A549 (cell line): Measurements from ENCODE around the gene APH1B. TPM values are rescaled to one million over a fixed set of nuclear protein-coding genes. Genes with fewer than 3 reads are reported as not detected.
A peak's percentile ranks its signal among the peaks of the same experiment; 100 is the strongest.

Experiments used
- ATAC-seq, 2 experiments: fragments of 200-7000 bp in 1 of 2; fragments of >200 bp in 1 of 2; cut with Nextera tagmentation in 1 of 2; cut with Tn5 transposase in 1 of 2; 3 replicates each; pipeline versions ENCODE4 v1.8.0 to v1.9.1; 2018 to 2020; ENCODE audit warnings: mild to moderate bottlenecking in 1 of 2, moderate library complexity in 1 of 2
- CTCF ChIA-PET: fragments of 300-600 bp; sonication (Branson Sonifier 250); formaldehyde crosslinking; extraction: SDS; loops from one replicate; lab custom pipeline; 2021; ENCODE audit warnings: antibody characterized with exemption, inconsistent platforms; lab: Yijun Ruan, JAX
- POLR2A ChIA-PET: fragments of 350-600 bp; formaldehyde crosslinking; extraction: SDS; loops from one replicate; lab custom pipeline; 2021; ENCODE audit warnings: antibody characterized with exemption, inconsistent platforms; lab: Yijun Ruan, JAX
- DNase-seq, 2 experiments: peaks; one replicate each; pipeline versions ENCODE4 v3.0.0 to v3.0.0-alpha.2; 2011 to 2016; ENCODE audit warnings: low read depth in 1 of 2, low spot score in 1 of 2
- FAIRE-seq: peaks from 2 replicates; lab custom pipeline; 2011; peaks lifted over from hg19 to GRCh38; lab: Jason Lieb, UNC
- H3K27ac ChIP-seq, 2 experiments: fragments of >200 bp; sonication (Bioruptor Twin); formaldehyde crosslinking; 3 replicates each; pipeline ENCODE4 v1.5.1; 2016 to 2017
- H3K4me1 ChIP-seq: fragments of >200 bp; sonication (Bioruptor Twin); formaldehyde crosslinking; 3 replicates; pipeline ENCODE4 v1.6.1; 2016
- H3K4me2 ChIP-seq: fragments of >200 bp; sonication (Bioruptor Twin); formaldehyde crosslinking; 3 replicates; pipeline ENCODE4 v1.6.1; 2016
- H3K4me3 ChIP-seq: fragments of >200 bp; sonication (Bioruptor Twin); formaldehyde crosslinking; 3 replicates; pipeline ENCODE4 v1.5.1; 2016
- H3K9me3 ChIP-seq: fragments of >200 bp; sonication (Bioruptor Twin); formaldehyde crosslinking; 3 replicates; pipeline ENCODE4 v1.6.1; 2016
- FOXS1 ChIP-seq: fragments of 250-450 bp; sonication (Bioruptor Pico); IDR thresholded peaks from 2 replicates; pipeline ENCODE4 v1.5.0; 2020; ENCODE audit warnings: mild to moderate bottlenecking, moderate library complexity
- HES2 ChIP-seq: fragments of >200 bp; sonication (Bioruptor Twin); formaldehyde crosslinking; IDR thresholded peaks from 2 replicates; pipeline ENCODE4 v1.6.1; 2016
- NPAS2 ChIP-seq: fragments of 250-450 bp; sonication (Bioruptor Pico); IDR thresholded peaks from 2 replicates; pipeline ENCODE4 v1.8.0; 2022; ENCODE audit warnings: mild to moderate bottlenecking, moderate library complexity, borderline replicate concordance
- SMC3 ChIP-seq: fragments of >200 bp; sonication (Bioruptor Twin); formaldehyde crosslinking; IDR thresholded peaks from 3 replicates; pipeline ENCODE4 v1.6.1; 2018; ENCODE audit warnings: inconsistent platforms
- WGBS: methylation state at CpG from one replicate; pipeline ENCODE4 v1.1.6; 2017; ENCODE audit errors: missing lambda C conversion rate; 5-methylcytosine and 5-hydroxymethylcytosine counted together
- polyA plus RNA-seq, 4 experiments: library from polyadenylated mRNA; depleted of rRNA in 3 of 4; stranded (reverse); fragments of >200 nt; fragmentation: RNase III in 1 of 4; extraction: RNeasy Plus Mini Kit Qiagen cat#74134 plus additional on column Dnase treatment in 1 of 4; gene quantifications; 2 replicates in 3 of 4; 3 replicates in 1 of 4; pipeline ENCODE4 v1.2.3, GENCODE V29; 2011 to 2017

The APH1B gene
- polyA plus RNA-seq, 2 of the 4 experiments (the other 2 are of a cell fraction) = 16.4 to 28.5 TPM

- Histone ChIP-seq H3K4me3 (no peak overlapping the region), H3K9me3 (no peaks in the 10 kb centered on the region), H3K27ac (peak overlapping the region in 1 of 2 experiments; percentile 3; a peak in 1 of 6 replicates), H3K4me2 (no peak overlapping the region), H3K4me1 (peaks cover 34% of the 10 kb centered on the region)
- TF ChIP-seq NPAS2 = no peak
- TF ChIP-seq FOXS1 (CRISPR knock-in tag) = no peak
- no peak for TF ChIP-seq HES2
- no peak for TF ChIP-seq SMC3
- 83% methylated on average over 15 of the region's 15 CpGs for WGBS
- ChIA-PET POLR2A (no interaction called here), CTCF (interaction anchor here (1.2 to 1.3 kb wide), 2 partner anchors 10 to 45 kb away, joined by 3 to 4 read pairs; no protein-coding TSS in a partner anchor)
- ATAC-seq (no peak), FAIRE-seq (no peak), DNase-seq (no peak)
Measured at GRCh38 chr15:63358241-63359029, 81.0 kb downstream of the APH1B start.

Other genes with a start within 250 kb of the APH1B start
- gene TPM1, start 234.9 kb upstream of the APH1B start, polyA plus RNA-seq (2011; rRNA removed) = 777 and 894 TPM in 2 replicates
- gene TPM1, start 234.9 kb upstream of the APH1B start, polyA plus RNA-seq (2017; fragmentation: RNase III; extraction: RNeasy Plus Mini Kit Qiagen cat#74134 plus additional on column Dnase treatment) = 954 to 1,229 TPM (median 1,043 TPM) in 3 replicates
- 31.0 and 59.6 TPM in 2 replicates for gene LACTB, start 155.7 kb upstream of the APH1B start, polyA plus RNA-seq (2011; rRNA removed)
- 56.5 to 69.8 TPM (median 56.7 TPM) in 3 replicates for gene LACTB, start 155.7 kb upstream of the APH1B start, polyA plus RNA-seq (2017; fragmentation: RNase III; extraction: RNeasy Plus Mini Kit Qiagen cat#74134 plus additional on column Dnase treatment)
- 742 and 748 TPM in 2 replicates for gene RPS27L, start 120.1 kb upstream of the APH1B start, polyA plus RNA-seq (2011; rRNA removed)
- 609 to 664 TPM (median 641 TPM) in 3 replicates for gene RPS27L, start 120.1 kb upstream of the APH1B start, polyA plus RNA-seq (2017; fragmentation: RNase III; extraction: RNeasy Plus Mini Kit Qiagen cat#74134 plus additional on column Dnase treatment)
- gene RAB8B, start 88.0 kb upstream of the APH1B start, polyA plus RNA-seq (2011; rRNA removed) = 28.8 and 41.4 TPM in 2 replicates
- gene RAB8B, start 88.0 kb upstream of the APH1B start, polyA plus RNA-seq (2017; fragmentation: RNase III; extraction: RNeasy Plus Mini Kit Qiagen cat#74134 plus additional on column Dnase treatment) = 19.5 to 22.2 TPM (median 21.5 TPM) in 3 replicates
- gene CA12, start 104.2 kb downstream of the APH1B start, polyA plus RNA-seq (2011; rRNA removed) = 323 and 389 TPM in 2 replicates
- 122 to 129 TPM (median 126 TPM) in 3 replicates for gene CA12, start 104.2 kb downstream of the APH1B start, polyA plus RNA-seq (2017; fragmentation: RNase III; extraction: RNeasy Plus Mini Kit Qiagen cat#74134 plus additional on column Dnase treatment)
- 97.4 and 99.1 TPM in 2 replicates for gene USP3, start 227.0 kb downstream of the APH1B start, polyA plus RNA-seq (2011; rRNA removed)
- gene USP3, start 227.0 kb downstream of the APH1B start, polyA plus RNA-seq (2017; fragmentation: RNase III; extraction: RNeasy Plus Mini Kit Qiagen cat#74134 plus additional on column Dnase treatment) = 41.8 to 43.2 TPM (median 42.8 TPM) in 3 replicates